ENCODE results near the gene PCDH17. TPM values are rescaled to one million over a fixed set of nuclear protein-coding genes. Genes with fewer than 3 reads are reported as not detected.
A peak's percentile ranks its signal among the peaks of the same experiment; 100 is the strongest.

Gene PCDH17
- total RNA-seq, 1 donor from 2014 or later, result under 0.01 TPM

- no peak for FAIRE-seq
- TF ChIP-seq, protein P1, sequence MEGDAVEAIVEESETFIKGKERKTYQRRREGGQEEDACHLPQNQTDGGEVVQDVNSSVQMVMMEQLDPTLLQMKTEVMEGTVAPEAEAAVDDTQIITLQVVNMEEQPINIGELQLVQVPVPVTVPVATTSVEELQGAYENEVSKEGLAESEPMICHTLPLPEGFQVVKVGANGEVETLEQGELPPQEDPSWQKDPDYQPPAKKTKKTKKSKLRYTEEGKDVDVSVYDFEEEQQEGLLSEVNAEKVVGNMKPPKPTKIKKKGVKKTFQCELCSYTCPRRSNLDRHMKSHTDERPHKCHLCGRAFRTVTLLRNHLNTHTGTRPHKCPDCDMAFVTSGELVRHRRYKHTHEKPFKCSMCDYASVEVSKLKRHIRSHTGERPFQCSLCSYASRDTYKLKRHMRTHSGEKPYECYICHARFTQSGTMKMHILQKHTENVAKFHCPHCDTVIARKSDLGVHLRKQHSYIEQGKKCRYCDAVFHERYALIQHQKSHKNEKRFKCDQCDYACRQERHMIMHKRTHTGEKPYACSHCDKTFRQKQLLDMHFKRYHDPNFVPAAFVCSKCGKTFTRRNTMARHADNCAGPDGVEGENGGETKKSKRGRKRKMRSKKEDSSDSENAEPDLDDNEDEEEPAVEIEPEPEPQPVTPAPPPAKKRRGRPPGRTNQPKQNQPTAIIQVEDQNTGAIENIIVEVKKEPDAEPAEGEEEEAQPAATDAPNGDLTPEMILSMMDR (IDR thresholded peaks at IDR 0.05; ENCODE audit: insufficient read depth, low read length, severe bottlenecking), result peak; percentile 36
- peak; percentile 39 for DNase-seq (ENCODE audit: low read depth)
- Histone ChIP-seq H3K4me3 (ENCODE audit: low read depth, low read length) (no peak overlapping the region), H3K36me3 (ENCODE audit: control insufficient read depth, insufficient read depth, low read length) (no peaks in the 10 kb centered on the region), H3K27me3 (ENCODE audit: control insufficient read depth, insufficient read depth, low read length) (peaks cover 25% of the 10 kb centered on the region)
Observed at GRCh38 chr13:57627663-57628062, 3.9 kb upstream of the PCDH17 start.

DNA sequence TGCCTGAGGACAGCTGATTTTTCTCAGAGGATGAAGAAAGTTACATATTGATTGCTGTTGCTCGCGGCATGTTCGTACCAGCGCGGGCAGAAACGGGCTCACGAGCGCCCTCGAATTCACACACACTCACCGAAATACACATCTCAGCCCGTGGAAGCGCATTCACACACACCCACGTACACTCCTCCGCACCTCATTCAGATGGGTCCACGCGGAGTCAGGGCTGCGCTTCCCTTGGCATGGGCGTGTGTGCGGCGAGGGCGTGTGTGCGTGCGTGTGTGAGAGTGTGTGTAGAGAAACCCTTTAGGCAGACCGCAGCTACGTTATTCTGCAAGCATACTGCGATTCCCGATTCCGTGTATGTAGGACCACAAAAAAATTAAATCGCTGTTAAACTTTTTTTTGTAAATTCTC lies 2.1 kb upstream of the PCDH17 start:
- Histone ChIP-seq H3K36me3 (ENCODE audit: control insufficient read depth, insufficient read depth, low read length) (no peaks in the 10 kb centered on the region), H3K4me3 (ENCODE audit: low read depth, low read length) (peak overlapping the region; percentile 20), H3K27me3 (ENCODE audit: control insufficient read depth, insufficient read depth, low read length) (peaks cover 41% of the 10 kb centered on the region)
- FAIRE-seq, result no peak
- no peak for DNase-seq (ENCODE audit: low read depth)
- TF ChIP-seq, protein P1 (IDR thresholded peaks at IDR 0.05; ENCODE audit: insufficient read depth, low read length, severe bottlenecking), result no peak

- Histone ChIP-seq H3K36me3 (ENCODE audit: control insufficient read depth, insufficient read depth, low read length) (no peaks in the 10 kb centered on the region), H3K4me3 (ENCODE audit: low read depth, low read length) (peak overlapping the region; percentile 20), H3K27me3 (ENCODE audit: control insufficient read depth, insufficient read depth, low read length) (peaks cover 45% of the 10 kb centered on the region)
- DNase-seq (ENCODE audit: low read depth), result peak; percentile 63
- no peak for FAIRE-seq
- TF ChIP-seq, protein P1 (IDR thresholded peaks at IDR 0.05; ENCODE audit: insufficient read depth, low read length, severe bottlenecking), result no peak
Observed at GRCh38 chr13:57629821-57630235, 1.7 kb upstream of the PCDH17 start.

- H3K4me3 ChIP-seq (ENCODE audit: low read depth, low read length), result no peak overlapping the region
- TF ChIP-seq, protein P1 (IDR thresholded peaks at IDR 0.05; ENCODE audit: insufficient read depth, low read length, severe bottlenecking), result no peak
- no peaks in the 10 kb centered on the region for H3K36me3 ChIP-seq (ENCODE audit: control insufficient read depth, insufficient read depth, low read length)
- FAIRE-seq, result no peak
- peak; percentile 78 for DNase-seq (ENCODE audit: low read depth)
- peaks cover 49% of the 10 kb centered on the region for H3K27me3 ChIP-seq (ENCODE audit: control insufficient read depth, insufficient read depth, low read length)
Observed at GRCh38 chr13:57630661-57631595, 616 bp upstream of the PCDH17 start.

DNA sequence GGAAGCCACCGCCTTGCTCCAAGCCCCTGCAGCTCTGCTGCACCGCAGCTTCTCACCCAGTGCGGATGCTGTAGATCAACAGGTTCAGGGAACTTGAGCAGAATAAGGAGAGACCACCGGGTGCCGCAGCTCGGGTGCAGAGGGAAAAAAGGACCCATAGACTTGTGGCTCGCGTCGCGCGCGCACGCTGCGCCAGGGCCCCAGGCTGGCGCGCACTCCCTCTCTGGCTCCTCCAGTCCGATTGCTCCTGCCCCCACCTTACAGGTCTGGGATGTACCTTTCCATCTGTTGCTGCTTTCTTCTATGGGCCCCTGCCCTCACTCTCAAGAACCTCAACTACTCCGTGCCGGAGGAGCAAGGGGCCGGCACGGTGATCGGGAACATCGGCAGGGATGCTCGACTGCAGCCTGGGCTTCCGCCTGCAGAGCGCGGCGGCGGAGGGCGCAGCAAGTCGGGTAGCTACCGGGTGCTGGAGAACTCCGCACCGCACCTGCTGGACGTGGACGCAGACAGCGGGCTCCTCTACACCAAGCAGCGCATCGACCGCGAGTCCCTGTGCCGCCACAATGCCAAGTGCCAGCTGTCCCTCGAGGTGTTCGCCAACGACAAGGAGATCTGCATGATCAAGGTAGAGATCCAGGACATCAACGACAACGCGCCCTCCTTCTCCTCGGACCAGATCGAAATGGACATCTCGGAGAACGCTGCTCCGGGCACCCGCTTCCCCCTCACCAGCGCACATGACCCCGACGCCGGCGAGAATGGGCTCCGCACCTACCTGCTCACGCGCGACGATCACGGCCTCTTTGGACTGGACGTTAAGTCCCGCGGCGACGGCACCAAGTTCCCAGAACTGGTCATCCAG lies 964 bp downstream of the PCDH17 start:
- Histone ChIP-seq H3K36me3 (ENCODE audit: control insufficient read depth, insufficient read depth, low read length) (no peaks in the 10 kb centered on the region), H3K27me3 (ENCODE audit: control insufficient read depth, insufficient read depth, low read length) (peaks cover 50% of the 10 kb centered on the region), H3K4me3 (ENCODE audit: low read depth, low read length) (no peak overlapping the region)
- DNase-seq (ENCODE audit: low read depth) (no peak), FAIRE-seq (no peak)
- TF ChIP-seq, protein P1 (IDR thresholded peaks at IDR 0.05; ENCODE audit: insufficient read depth, low read length, severe bottlenecking), result no peak

All from bronchial epithelial cell (primary cell).